H9 (cell line): ENCODE results near the gene UBLCP1. TPM values are rescaled to one million over a fixed set of nuclear protein-coding genes. Genes with fewer than 3 reads are reported as not detected.

Source experiments
- DNase-seq: peaks from one replicate; pipeline ENCODE4 v3.0.0-alpha.2; 2017
- H2AFZ ChIP-seq: one replicate; pipeline ENCODE4 v1.6.1; 2013; ENCODE audit warnings: mild to moderate bottlenecking, low read length, control low read depth, moderate library complexity
- H2AK5ac ChIP-seq: 2 replicates; pipeline ENCODE4 v1.6.1; 2013; ENCODE audit warnings: low read length, control low read depth, mixed read lengths; ENCODE audit not compliant: insufficient read length
- H2BK120ac ChIP-seq: one replicate; pipeline ENCODE4 v1.6.1; 2013; ENCODE audit warnings: low read depth, mild to moderate bottlenecking, low read length, control low read depth, inconsistent platforms; ENCODE audit not compliant: poor library complexity, severe bottlenecking
- H2BK12ac ChIP-seq: 2 replicates; pipeline ENCODE4 v1.6.1; 2013; ENCODE audit warnings: low read length, control low read depth, mixed read lengths, low read depth; ENCODE audit not compliant: insufficient read length
- H2BK15ac ChIP-seq: 2 replicates; pipeline ENCODE4 v1.6.1; 2013; ENCODE audit warnings: low read depth, low read length, control low read depth
- H2BK20ac ChIP-seq: one replicate; pipeline ENCODE4 v1.6.1; 2013; ENCODE audit warnings: low read depth, mild to moderate bottlenecking, low read length, control low read depth, inconsistent platforms; ENCODE audit not compliant: poor library complexity, severe bottlenecking
- H2BK5ac ChIP-seq: 2 replicates; pipeline ENCODE4 v1.6.1; 2013; ENCODE audit warnings: low read length, control low read depth, mixed read lengths; ENCODE audit not compliant: insufficient read length
- H3K14ac ChIP-seq: 2 replicates; pipeline ENCODE4 v1.6.1; 2013; ENCODE audit warnings: low read length, control low read depth; ENCODE audit not compliant: insufficient read depth
- H3K18ac ChIP-seq: 2 replicates; pipeline ENCODE4 v1.6.1; 2013; ENCODE audit warnings: low read depth, mild to moderate bottlenecking, mixed read lengths, low read length, control low read depth; ENCODE audit not compliant: insufficient read length
- H3K23ac ChIP-seq: 2 replicates; pipeline ENCODE4 v1.6.1; 2013; ENCODE audit warnings: low read length, control low read depth, mixed read lengths, low read depth; ENCODE audit not compliant: insufficient read length
- H3K23me2 ChIP-seq: 2 replicates; pipeline ENCODE4 v1.6.1; 2013; ENCODE audit warnings: low read depth, mild to moderate bottlenecking, mixed read lengths, low read length, control low read depth; ENCODE audit not compliant: insufficient read length, poor library complexity, severe bottlenecking
- H3K27ac ChIP-seq: 2 replicates; pipeline ENCODE4 v1.5.1; 2013; ENCODE audit warnings: low read length, control low read depth, mixed read lengths, low read depth; ENCODE audit not compliant: insufficient read length
- H3K27me3 ChIP-seq: 2 replicates; pipeline ENCODE4 v1.6.1; 2013; ENCODE audit warnings: low read length, control low read depth, inconsistent platforms; ENCODE audit not compliant: insufficient read depth
- H3K4ac ChIP-seq: 2 replicates; pipeline ENCODE4 v1.6.1; 2013; ENCODE audit warnings: low read depth, mild to moderate bottlenecking, control low read depth, inconsistent platforms, low read length, moderate library complexity
- H3K4me1 ChIP-seq: 2 replicates; pipeline ENCODE4 v1.6.1; 2013; ENCODE audit warnings: low read length, control low read depth, inconsistent platforms; ENCODE audit not compliant: insufficient read depth
- H3K4me2 ChIP-seq: 2 replicates; pipeline ENCODE4 v1.6.1; 2013; ENCODE audit warnings: low read length, control low read depth, mixed read lengths; ENCODE audit not compliant: insufficient read length, insufficient read depth
- H3K56ac ChIP-seq: 2 replicates; pipeline ENCODE4 v1.6.1; 2013; ENCODE audit warnings: low read depth, mild to moderate bottlenecking, mixed read lengths, low read length, control low read depth; ENCODE audit not compliant: insufficient read length
- H3K79me1 ChIP-seq: 2 replicates; pipeline ENCODE4 v1.6.1; 2013; ENCODE audit warnings: low read depth, mild to moderate bottlenecking, moderate library complexity, low read length, control low read depth, inconsistent platforms; ENCODE audit not compliant: insufficient read depth, poor library complexity, severe bottlenecking
- H3K79me2 ChIP-seq: 2 replicates; pipeline ENCODE4 v1.6.1; 2013; ENCODE audit warnings: low read length, control low read depth, inconsistent platforms; ENCODE audit not compliant: insufficient read depth
- H3K9ac ChIP-seq: 2 replicates; pipeline ENCODE4 v1.6.1; 2013; ENCODE audit warnings: low read length, control low read depth, mixed read lengths; ENCODE audit not compliant: insufficient read length; ENCODE audit errors: extremely low read depth
- H3K9me3 ChIP-seq: one replicate; pipeline ENCODE4 v1.6.1; 2013; ENCODE audit warnings: low read depth, low read length, inconsistent platforms; ENCODE audit not compliant: control insufficient read depth
- H3T11ph ChIP-seq: one replicate; pipeline ENCODE4 v1.6.1; 2013; ENCODE audit warnings: mild to moderate bottlenecking, low read length, control low read depth, inconsistent platforms
- H4K20me1 ChIP-seq: one replicate; pipeline ENCODE4 v1.6.1; 2013; ENCODE audit not compliant: control insufficient read depth, insufficient read length, insufficient read depth
- H4K5ac ChIP-seq: 2 replicates; pipeline ENCODE4 v1.6.1; 2013; ENCODE audit warnings: low read depth, mild to moderate bottlenecking, mixed read lengths, low read length, control low read depth; ENCODE audit not compliant: insufficient read length
- H4K8ac ChIP-seq: replicated peaks from 2 replicates; pipeline ENCODE4 v1.6.1; 2013; ENCODE audit warnings: low read length, control low read depth, mixed read lengths, low read depth; ENCODE audit not compliant: insufficient read length
- H4K91ac ChIP-seq: 2 replicates; pipeline ENCODE4 v1.6.1; 2013; ENCODE audit warnings: low read depth, mild to moderate bottlenecking, moderate library complexity, mixed read lengths, low read length, control low read depth; ENCODE audit not compliant: insufficient read length
- H3K27ac Mint-ChIP-seq, 3 experiments: 2 replicates in 2 of 3; 3 replicates in 1 of 3; pipeline ENCODE4 v1.8.0; 2020 to 2021; ENCODE audit warnings: mixed read lengths in 3 of 3, mild to moderate bottlenecking in 1 of 3, moderate library complexity in 1 of 3
- H3K27me3 Mint-ChIP-seq: 2 replicates; pipeline ENCODE4 v1.8.0; 2021; ENCODE audit warnings: low read depth, mild to moderate bottlenecking, moderate library complexity, mixed read lengths
- H3K36me3 Mint-ChIP-seq, 3 experiments: 2 replicates in 2 of 3; 3 replicates in 1 of 3; pipeline ENCODE4 v1.8.0; 2020 to 2021; ENCODE audit warnings: low read depth in 3 of 3, mixed read lengths in 3 of 3; ENCODE audit not compliant: insufficient read depth in 1 of 3
- H3K4me1 Mint-ChIP-seq, 2 experiments: 2 replicates each; pipeline ENCODE4 v1.8.0; 2020; ENCODE audit warnings: mixed read lengths in 2 of 2
- H3K4me3 Mint-ChIP-seq, 2 experiments: 2 replicates in 1 of 2; 3 replicates in 1 of 2; pipeline ENCODE4 v1.8.0; 2020 to 2021; ENCODE audit warnings: mild to moderate bottlenecking in 2 of 2, mixed read lengths in 2 of 2, moderate library complexity in 1 of 2
- H3K9me3 Mint-ChIP-seq, 2 experiments: 2 replicates in 1 of 2; 3 replicates in 1 of 2; pipeline ENCODE4 v1.8.0; 2020; ENCODE audit warnings: mild to moderate bottlenecking in 2 of 2, mixed read lengths in 2 of 2, moderate library complexity in 1 of 2
- CTCF ChIP-seq: fragments of 200-600 bp; sonication (generic); conservative IDR thresholded peaks from 3 replicates; pipeline ENCODE4 v1.8.0; 2021; ENCODE audit warnings: antibody characterized with exemption, mild to moderate bottlenecking
- WGBS: extraction: QIAGEN DNeasy Blood & Tissue Kit; methylation state at CpG from one replicate; pipeline ENCODE4 v1.1.7; 2013; ENCODE audit warnings: missing lambda C conversion rate, low lambda C conversion rate, mixed read lengths; ENCODE audit not compliant: insufficient read length; ENCODE audit errors: extremely low coverage; 5-methylcytosine and 5-hydroxymethylcytosine counted together
- total RNA-seq: library from RNA; stranded (reverse); gene quantifications from 2 replicates; pipeline ENCODE4 v1.2.1, GENCODE V29; 2021

UBLCP1 gene
- total RNA-seq, 1 experiment from 2014 or later = 37.9 TPM

- Histone ChIP-seq H3K27ac (no peak overlapping the region), H3K4me2 (no peak overlapping the region), H3K18ac (no peak overlapping the region), H2AK5ac (no peak overlapping the region), H4K91ac (no peak overlapping the region), H2BK120ac (no peak overlapping the region), H3K27me3 (peaks cover 21% of the 10 kb centered on the region; the same call in 1 of the 2 replicates), H4K8ac (no peak overlapping the region), H3K79me1 (no peaks in the 10 kb centered on the region), H3K23ac (no peak overlapping the region), H3K9ac (no peak overlapping the region), H3T11ph (no peak overlapping the region), H3K23me2 (no peaks in the 10 kb centered on the region), H3K79me2 (no peaks in the 10 kb centered on the region), H3K56ac (no peak overlapping the region), H3K4me1 (no peaks in the 10 kb centered on the region), H2BK15ac (no peak overlapping the region), H2BK5ac (no peak overlapping the region), H3K4ac (no peak overlapping the region), H2BK20ac (no peak overlapping the region), H4K5ac (no peak overlapping the region), H4K20me1 (no peaks in the 10 kb centered on the region), H2AFZ (no peak overlapping the region), H3K14ac (no peak overlapping the region), H3K9me3 (no peaks in the 10 kb centered on the region), H2BK12ac (no peak overlapping the region)
- no peaks in the 10 kb centered on the region; a peak in 1 of 7 replicates for H3K36me3 Mint-ChIP-seq
- WGBS = no CpG with 5 or more reads among the region's 3 CpGs
- H3K27ac Mint-ChIP-seq = no peak overlapping the region
- TF ChIP-seq CTCF = no peak
- H3K9me3 Mint-ChIP-seq = peaks cover 0 to 3% of the 10 kb centered on the region in 2 experiments; a peak in 2 of 5 replicates
- no peak overlapping the region for H3K4me3 Mint-ChIP-seq
- no peak for DNase-seq
- H3K27me3 Mint-ChIP-seq = peaks cover 82% of the 10 kb centered on the region
- peaks cover 7 to 10% of the 10 kb centered on the region in 2 experiments for H3K4me1 Mint-ChIP-seq
Observed at GRCh38 chr5:159223469-159223868, 39.6 kb upstream of the UBLCP1 start.
